ENCODE data around the gene TBC1D1.

- no peak for TF ChIP-seq CTCF (IDR thresholded peaks at IDR 0.05 in 8 of 11, conservative IDR thresholded peaks at IDR 0.05 in 3 of 11)
- TF ChIP-seq POLR2AphosphoS5 (IDR thresholded peaks at IDR 0.05): no peak
- no peak for TF ChIP-seq POLR2A (IDR thresholded peaks at IDR 0.05)
These were observed 216.1 kb downstream of the TBC1D1 start for GRCh38 chr4:38106886-38107514.

Measured in spleen (tissue), 7 donors.